Lung (tissue), 12 donors: ENCODE results near the gene NTM. TPM values are rescaled to one million over a fixed set of nuclear protein-coding genes. Genes with fewer than 3 reads are reported as not detected.
A peak's percentile ranks its signal among the peaks of the same experiment; 100 is the strongest.

ENCODE experiments used
- ATAC-seq: fragments of 200-7000 bp; cut with Tn5 transposase; one replicate; pipeline ENCODE4 v1.9.1; 2020; ENCODE audit warnings: moderate number of reproducible peaks; ENCODE audit not compliant: insufficient read depth, low FRiP score
- DNase-seq, 3 donors: peaks; one replicate each; pipeline ENCODE4 v3.0.0-alpha.2; 2013 to 2017
- H3K27ac ChIP-seq, 2 donors: one replicate each; pipeline ENCODE4 v1.5.1; 2013; ENCODE audit warnings: mild to moderate bottlenecking in 2 of 2, moderate library complexity in 2 of 2, control low read depth in 1 of 2, inconsistent platforms in 1 of 2, low read depth in 1 of 2, low read length in 1 of 2
- H3K27me3 ChIP-seq, 3 donors: one replicate each; pipeline ENCODE4 v1.5.1; 2013; ENCODE audit warnings: low read length in 2 of 3; ENCODE audit not compliant: control insufficient read depth in 3 of 3, insufficient read depth in 3 of 3
- H3K36me3 ChIP-seq, 4 donors: one replicate each; pipeline ENCODE4 v1.5.1; 2013; ENCODE audit warnings: low read length in 4 of 4, mild to moderate bottlenecking in 1 of 4, moderate library complexity in 1 of 4; ENCODE audit not compliant: control insufficient read depth in 4 of 4, insufficient read depth in 4 of 4
- H3K4me1 ChIP-seq, 5 donors: one replicate each; pipeline ENCODE4 v1.5.1; 2013; ENCODE audit warnings: low read length in 5 of 5, mild to moderate bottlenecking in 2 of 5, moderate library complexity in 1 of 5; ENCODE audit not compliant: control insufficient read depth in 5 of 5, insufficient read depth in 5 of 5
- H3K4me3 ChIP-seq: one replicate; pipeline ENCODE4 v1.5.1; 2013; ENCODE audit warnings: mild to moderate bottlenecking, control low read depth, moderate library complexity
- H3K9ac ChIP-seq, 2 donors: one replicate each; pipeline ENCODE4 v1.5.1; 2013; ENCODE audit warnings: low read length in 2 of 2, control low read depth in 1 of 2; ENCODE audit not compliant: insufficient read depth in 1 of 2
- H3K9me3 ChIP-seq, 4 donors: one replicate each; pipeline ENCODE4 v1.5.1; 2013; ENCODE audit warnings: low read length in 3 of 4, mild to moderate bottlenecking in 1 of 4, moderate library complexity in 1 of 4; ENCODE audit not compliant: control insufficient read depth in 4 of 4, insufficient read depth in 3 of 4
- CTCF ChIP-seq: IDR thresholded peaks from 2 replicates; pipeline ENCODE4 v1.5.1; 2012; ENCODE audit warnings: mild to moderate bottlenecking; ENCODE audit errors: control extremely low read depth, extremely low read depth
- WGBS, 2 donors: extraction: QIAGEN DNeasy Blood & Tissue Kit; methylation state at CpG; one replicate each; pipeline ENCODE4 v1.1.7; 2013; 5-methylcytosine and 5-hydroxymethylcytosine counted together
- polyA plus RNA-seq, 2 donors: library from polyadenylated mRNA; stranded (reverse); fragments of 200-250 nt; gene quantifications; one replicate each; pipeline ENCODE4 v1.2.1, GENCODE V29; 2013
- total RNA-seq, 2 donors: library from RNA; depleted of rRNA in 1 of 2; stranded (reverse); fragments of >200 nt in 1 of 2; gene quantifications; one replicate each; pipeline ENCODE4 v1.2.1, GENCODE V29; 2014 to 2021
- donor health status: control.
- donor health status: control.
- donor health status: Bipolar disorder and iron deficiency.
- donor health status: healthy.
- donor health status: DM: yes; HTN: yes; CAD: no.

The NTM gene
- total and polyA plus RNA-seq, 4 donors: 0.39 to 30.9 (median 7.2) TPM

GRCh38 chr11:131811383-131811782 lies 441.0 kb downstream of the NTM start:
- H3K36me3 ChIP-seq: no peaks in the 10 kb centered on the region
- DNase-seq (no peak), ATAC-seq (no peak)
- H3K4me3 ChIP-seq: no peak overlapping the region
- no peak overlapping the region for H3K27ac ChIP-seq
- TF ChIP-seq CTCF: no peak
- H3K9ac ChIP-seq: no peak overlapping the region
- H3K27me3 ChIP-seq: peaks cover 0 to 3% (median 0%) of the 10 kb centered on the region in 3 donors
- H3K4me1 ChIP-seq: peaks cover 0 to 30% (median 0%) of the 10 kb centered on the region in 5 donors
- peaks cover 0 to 2% (median 0%) of the 10 kb centered on the region in 4 donors for H3K9me3 ChIP-seq
- WGBS, 2 donors: 47 to 55% methylated on average over 3 of the region's 3 CpGs

- Histone ChIP-seq H3K4me3 (no peak overlapping the region), H3K27ac (no peak overlapping the region), H3K27me3 (no peaks in the 10 kb centered on the region), H3K9me3 (no peaks in the 10 kb centered on the region), H3K9ac (no peak overlapping the region), H3K36me3 (no peaks in the 10 kb centered on the region), H3K4me1 (peaks cover 0 to 26% (median 0%) of the 10 kb centered on the region in 5 donors)
- ATAC-seq (no peak), DNase-seq (peak in 1 of 3 donors; percentile 29)
- 33 to 47% methylated on average over 4 of the region's 4 CpGs for WGBS, 2 donors
- TF ChIP-seq CTCF: no peak
Observed at GRCh38 chr11:131814108-131814507, 443.7 kb downstream of the NTM start.

GRCh38 chr11:131815590-131815989 lies 445.2 kb downstream of the NTM start:
- peak; percentile 8 to 58 (median 32) for DNase-seq
- no peak for TF ChIP-seq CTCF
- WGBS, 2 donors: 27 to 39% methylated on average over 11 of the region's 11 CpGs

GRCh38 chr11:131816051-131816450 lies 445.6 kb downstream of the NTM start:
- WGBS, 2 donors: 89 to 94% methylated on average over 5 of the region's 5 CpGs
- TF ChIP-seq CTCF: no peak
- Histone ChIP-seq H3K27me3 (no peaks in the 10 kb centered on the region), H3K4me1 (peaks cover 0 to 7% (median 0%) of the 10 kb centered on the region in 5 donors), H3K9ac (no peak overlapping the region), H3K4me3 (no peak overlapping the region), H3K9me3 (no peaks in the 10 kb centered on the region), H3K27ac (no peak overlapping the region), H3K36me3 (no peaks in the 10 kb centered on the region)
- DNase-seq (no peak), ATAC-seq (no peak)

More at GRCh38 chr11:131815590-131815989, 445.2 kb downstream of the NTM start:
- Histone ChIP-seq H3K4me1 (peaks cover 0 to 11% (median 0%) of the 10 kb centered on the region in 5 donors), H3K27me3 (no peaks in the 10 kb centered on the region), H3K9ac (no peak overlapping the region), H3K36me3 (no peaks in the 10 kb centered on the region), H3K27ac (no peak overlapping the region), H3K9me3 (no peaks in the 10 kb centered on the region), H3K4me3 (no peak overlapping the region)
- ATAC-seq: no peak
